GM23248 (cell line): Measurements from ENCODE around the gene RBM10.

Experiments
- EZH2 ChIP-seq: fragments of 200-600 bp; sonication (generic); IDR thresholded peaks from 2 replicates; pipeline ENCODE4 v1.6.1; 2018; ENCODE audit warnings: antibody characterized with exemption, mild to moderate bottlenecking; ENCODE audit not compliant: insufficient read depth, poor library complexity, severe bottlenecking
- EZH2phosphoT487 ChIP-seq: fragments of 200-600 bp; sonication (generic); IDR thresholded peaks from 2 replicates; pipeline ENCODE4 v1.6.1; 2018; ENCODE audit warnings: antibody characterized with exemption, moderate library complexity, mild to moderate bottlenecking, low read depth; ENCODE audit not compliant: insufficient read depth

- TF ChIP-seq EZH2phosphoT487, result no peak
- no peak for TF ChIP-seq EZH2
Measured at GRCh38 chrX:47200385-47201150, 55.5 kb downstream of the RBM10 start.
